ENCODE data around the gene GABBR2.
"Not testable (repeated sequence)": the region's sequence is repeated elsewhere in the genome, so short reads cannot be mapped to it uniquely, and the experiment has no call there.

GABBR2 gene

DNA sequence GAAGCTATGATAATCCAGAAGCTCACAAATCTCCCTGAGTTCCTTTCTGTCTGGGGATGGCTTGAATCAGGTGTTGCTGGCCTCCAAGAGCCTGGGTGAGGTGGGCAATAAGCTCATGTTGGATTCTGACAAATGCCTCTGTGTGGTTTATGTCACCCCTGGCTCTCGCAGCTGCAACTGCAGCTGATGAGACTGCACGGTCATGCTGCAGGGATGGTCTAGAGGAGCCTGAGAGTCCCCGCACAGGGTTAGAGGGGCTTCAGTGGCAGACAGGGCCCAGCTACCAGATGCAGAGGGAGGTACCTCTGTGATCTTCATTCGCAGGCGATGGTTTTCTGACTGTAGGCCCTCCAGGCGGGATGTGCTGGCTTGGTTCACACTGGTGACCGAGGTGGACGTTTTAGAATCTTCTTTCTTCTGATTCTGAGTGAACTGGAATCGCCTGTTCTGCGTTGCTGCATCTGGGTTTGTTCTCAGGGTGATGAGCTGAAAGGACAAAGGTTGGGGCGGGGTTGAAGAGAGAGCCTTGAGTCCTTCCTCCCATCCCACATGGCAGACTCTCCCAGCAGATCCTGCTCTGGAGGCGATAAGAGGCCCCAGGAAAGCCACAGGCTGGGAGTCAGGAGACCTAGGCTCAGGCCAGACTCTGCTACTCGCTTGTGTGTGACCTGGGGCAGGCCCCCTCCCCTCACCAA is 405.6 kb downstream of the GABBR2 start:
- DNase-seq (no peak), ATAC-seq (no peak)
- Mint-ChIP-seq H3K4me1 (no peaks in the 10 kb centered on the region), H3K9me3 (no peaks in the 10 kb centered on the region), H3K4me3 (no peak overlapping the region), H3K36me3 (ENCODE audit: low read depth) (no peaks in the 10 kb centered on the region), H3K27me3 (peaks cover 4% of the 10 kb centered on the region), H3K27ac (no peak overlapping the region)

DNA sequence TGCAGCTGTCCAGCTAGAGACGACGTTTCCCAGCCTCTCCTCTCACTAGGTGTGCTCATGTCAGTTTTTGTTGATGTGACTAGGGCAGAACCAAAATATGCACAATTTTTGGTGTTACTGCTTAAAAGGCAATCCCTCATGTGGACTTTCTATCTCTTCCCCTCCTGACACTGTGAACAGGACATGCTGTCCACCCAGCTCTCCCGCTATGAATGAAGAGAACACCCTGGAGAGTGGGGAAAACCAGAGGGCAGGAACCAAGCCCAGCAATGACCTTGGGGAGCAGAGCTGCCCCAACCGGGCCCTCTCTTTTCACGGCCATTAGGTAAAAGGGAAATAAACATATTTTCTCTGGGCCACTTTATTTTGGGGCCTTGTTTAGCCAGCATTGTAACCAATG is 406.6 kb downstream of the GABBR2 start:
- Mint-ChIP-seq H3K27ac (no peak overlapping the region), H3K4me3 (no peak overlapping the region), H3K27me3 (peaks cover 6% of the 10 kb centered on the region), H3K36me3 (ENCODE audit: low read depth) (no peaks in the 10 kb centered on the region), H3K9me3 (no peaks in the 10 kb centered on the region), H3K4me1 (no peaks in the 10 kb centered on the region)
- ATAC-seq (no peak), DNase-seq (no peak)

DNA sequence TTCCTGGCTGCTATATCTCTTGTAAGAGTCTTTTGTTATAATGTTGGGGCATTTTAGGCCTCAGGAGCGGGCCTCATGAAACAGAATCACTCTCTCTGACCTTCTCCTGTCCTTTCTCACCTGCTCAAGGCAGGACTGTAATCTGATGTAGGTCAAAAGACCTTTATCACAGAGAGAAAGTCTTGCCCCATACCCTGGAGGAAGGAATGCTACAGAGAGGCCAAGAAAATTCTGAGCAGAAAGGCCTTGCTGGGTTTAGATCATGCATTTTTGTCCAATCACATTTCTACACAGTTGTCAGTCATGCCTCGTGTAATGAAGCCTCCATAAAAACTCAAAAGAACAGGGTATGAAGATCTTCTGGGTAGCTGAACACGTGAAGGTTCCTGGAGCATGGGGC is 408.1 kb downstream of the GABBR2 start:
- Mint-ChIP-seq H3K4me1 (no peaks in the 10 kb centered on the region), H3K36me3 (ENCODE audit: low read depth) (no peaks in the 10 kb centered on the region), H3K27me3 (peaks cover 6% of the 10 kb centered on the region), H3K27ac (no peak overlapping the region), H3K4me3 (no peak overlapping the region), H3K9me3 (no peaks in the 10 kb centered on the region)
- no peak for DNase-seq
- no peak for ATAC-seq

- Mint-ChIP-seq H3K4me1 (no peaks in the 10 kb centered on the region), H3K27me3 (peaks cover 6% of the 10 kb centered on the region), H3K4me3 (no peak overlapping the region), H3K36me3 (ENCODE audit: low read depth) (no peaks in the 10 kb centered on the region), H3K9me3 (no peaks in the 10 kb centered on the region), H3K27ac (no peak overlapping the region)
- no peak for ATAC-seq
- no peak for DNase-seq
Observed at GRCh38 chr9:98298476-98298875, 410.3 kb downstream of the GABBR2 start.

DNA sequence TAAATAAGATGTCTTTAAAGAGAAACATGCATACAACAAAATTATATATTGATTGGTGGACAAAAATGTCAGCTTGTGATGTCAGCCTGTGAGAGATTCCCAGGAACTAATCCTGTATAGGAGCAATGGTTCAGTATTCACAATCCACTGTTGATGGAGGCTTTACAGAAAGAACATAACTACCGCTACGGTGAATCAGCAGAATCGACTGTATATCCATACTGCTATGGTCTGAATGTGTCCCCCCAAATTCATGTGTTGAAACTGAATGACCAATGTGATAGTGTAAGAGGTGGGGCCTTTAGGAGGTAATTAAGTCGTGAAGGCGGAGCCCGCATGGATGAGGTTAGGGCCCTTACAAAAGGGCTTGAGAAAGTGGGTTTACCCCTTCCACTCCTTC is 412.9 kb downstream of the GABBR2 start:
- Mint-ChIP-seq H3K9me3 (no peaks in the 10 kb centered on the region), H3K4me3 (no peak overlapping the region), H3K4me1 (no peaks in the 10 kb centered on the region), H3K27ac (no peak overlapping the region), H3K36me3 (ENCODE audit: low read depth) (no peaks in the 10 kb centered on the region), H3K27me3 (peaks cover 8% of the 10 kb centered on the region)
- DNase-seq = no peak
- no peak for ATAC-seq

DNA sequence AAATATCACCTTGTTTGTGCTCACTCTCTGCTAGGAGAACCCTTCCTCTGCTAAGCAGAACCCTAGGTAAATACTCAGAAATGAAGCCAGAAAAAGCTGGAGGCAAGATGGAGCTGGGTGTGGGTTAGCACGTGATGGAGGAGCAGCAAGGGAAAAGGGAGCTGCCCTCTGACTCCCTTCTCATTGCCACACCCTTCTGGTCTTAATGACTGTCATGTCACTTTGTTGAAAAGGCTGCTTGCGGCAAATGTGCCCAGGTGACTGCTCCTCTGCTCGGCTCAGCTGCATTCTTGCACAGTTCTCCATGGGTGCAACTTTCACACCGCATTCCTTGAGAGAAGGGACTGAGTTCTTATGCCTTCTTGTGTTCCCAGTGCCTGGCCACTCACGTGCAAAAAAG is 416.9 kb downstream of the GABBR2 start:
- Mint-ChIP-seq H3K4me1 (no peaks in the 10 kb centered on the region), H3K36me3 (ENCODE audit: low read depth) (no peaks in the 10 kb centered on the region), H3K9me3 (no peaks in the 10 kb centered on the region), H3K27ac (no peak overlapping the region), H3K4me3 (no peak overlapping the region), H3K27me3 (peaks cover 2% of the 10 kb centered on the region)
- ATAC-seq = no peak
- no peak for DNase-seq

- Mint-ChIP-seq H3K4me3 (no peak overlapping the region), H3K9me3 (no peaks in the 10 kb centered on the region), H3K4me1 (no peaks in the 10 kb centered on the region)
Observed at GRCh38 chr9:98290411-98290810, 418.3 kb downstream of the GABBR2 start.

DNA sequence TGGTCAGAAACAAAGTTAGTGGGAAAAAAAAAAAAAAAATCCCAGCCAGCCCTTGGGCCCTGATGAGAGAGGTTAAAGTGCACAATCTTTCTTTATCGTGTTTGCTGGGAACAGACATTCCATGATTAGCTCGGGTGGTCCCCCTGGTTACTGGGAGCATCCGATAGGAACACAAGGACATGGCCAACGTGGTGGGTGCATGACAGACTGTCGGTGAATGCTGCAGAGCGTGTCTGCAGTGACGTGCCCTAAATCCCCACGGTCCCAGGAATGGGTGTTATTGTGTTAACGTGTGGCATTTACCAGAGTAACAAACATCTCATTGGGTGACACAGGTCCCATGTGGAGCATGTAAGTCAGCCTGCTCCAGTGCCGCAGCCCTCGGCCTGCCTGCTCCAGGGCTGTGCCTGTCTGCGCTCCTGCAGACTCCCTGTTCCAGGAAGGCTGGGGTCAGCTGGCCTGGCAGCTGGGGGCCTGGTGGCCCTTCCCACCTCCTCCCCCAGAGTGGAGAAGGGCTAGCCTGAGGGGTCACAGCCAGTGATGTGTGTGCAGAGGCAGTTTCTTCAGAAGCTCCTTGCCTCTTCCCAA is 419.0 kb downstream of the GABBR2 start:
- H3K36me3 Mint-ChIP-seq (ENCODE audit: low read depth) = no peaks in the 10 kb centered on the region
- H3K4me3 Mint-ChIP-seq = no peak overlapping the region
- no peak for ATAC-seq
- H3K27me3 Mint-ChIP-seq = peaks cover 2% of the 10 kb centered on the region
- no peak overlapping the region for H3K27ac Mint-ChIP-seq
- no peaks in the 10 kb centered on the region for H3K4me1 Mint-ChIP-seq
- DNase-seq = no peak
- H3K9me3 Mint-ChIP-seq = no peaks in the 10 kb centered on the region

More at GRCh38 chr9:98290411-98290810, 418.3 kb downstream of the GABBR2 start:
- Mint-ChIP-seq H3K27ac (no peak overlapping the region), H3K27me3 (peaks cover 2% of the 10 kb centered on the region), H3K36me3 (ENCODE audit: low read depth) (no peaks in the 10 kb centered on the region)
- no peak for DNase-seq
- no peak for ATAC-seq

- H3K4me1 Mint-ChIP-seq = no peaks in the 10 kb centered on the region
- H3K9me3 Mint-ChIP-seq = no peaks in the 10 kb centered on the region
- no peak overlapping the region for H3K27ac Mint-ChIP-seq
- no peak overlapping the region for H3K4me3 Mint-ChIP-seq
- H3K36me3 Mint-ChIP-seq (ENCODE audit: low read depth) = no peaks in the 10 kb centered on the region
- H3K27me3 Mint-ChIP-seq = peaks cover 3% of the 10 kb centered on the region
- ATAC-seq = no peak
- DNase-seq = no peak
Observed at GRCh38 chr9:98288881-98289280, 419.9 kb downstream of the GABBR2 start.

GRCh38 chr9:98287384-98287783 is 421.4 kb downstream of the GABBR2 start:
- H3K4me3 Mint-ChIP-seq = no peak overlapping the region
- H3K27me3 Mint-ChIP-seq = peaks cover 6% of the 10 kb centered on the region
- H3K27ac Mint-ChIP-seq = no peak overlapping the region
- ATAC-seq = no peak
- no peaks in the 10 kb centered on the region for H3K4me1 Mint-ChIP-seq
- DNase-seq = no peak
- H3K36me3 Mint-ChIP-seq (ENCODE audit: low read depth) = no peaks in the 10 kb centered on the region
- H3K9me3 Mint-ChIP-seq = no peaks in the 10 kb centered on the region

DNA sequence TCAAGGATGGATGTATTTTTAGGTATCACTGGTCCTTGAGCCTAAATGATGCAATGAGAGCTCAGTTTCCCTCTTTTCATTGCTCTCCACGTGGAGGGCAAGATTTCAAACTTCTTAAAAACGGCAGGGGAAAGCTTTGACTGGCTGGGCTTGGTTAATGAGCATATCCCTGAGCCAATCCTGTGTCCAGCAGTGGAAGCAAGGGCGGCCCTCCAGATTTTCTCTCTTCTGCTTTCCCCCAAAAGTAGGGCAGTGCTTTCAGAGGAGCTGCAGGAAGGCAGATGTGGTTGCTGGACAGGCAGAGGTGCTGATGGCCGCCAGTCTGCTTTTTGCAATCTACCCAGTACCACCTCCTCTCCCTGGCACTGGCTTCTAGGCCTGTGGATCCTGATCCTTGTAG is 423.3 kb downstream of the GABBR2 start:
- Mint-ChIP-seq H3K4me3 (no peak overlapping the region), H3K4me1 (no peaks in the 10 kb centered on the region), H3K9me3 (no peaks in the 10 kb centered on the region), H3K27ac (no peak overlapping the region), H3K27me3 (peaks cover 5% of the 10 kb centered on the region), H3K36me3 (ENCODE audit: low read depth) (no peaks in the 10 kb centered on the region)
- ATAC-seq (no peak), DNase-seq (no peak)

GRCh38 chr9:98284754-98285153 is 424.0 kb downstream of the GABBR2 start:
- H3K36me3 Mint-ChIP-seq (ENCODE audit: low read depth) = no peaks in the 10 kb centered on the region
- no peak overlapping the region for H3K4me3 Mint-ChIP-seq
- ATAC-seq (no peak), DNase-seq (no peak)
- H3K4me1 Mint-ChIP-seq = no peaks in the 10 kb centered on the region
- H3K27me3 Mint-ChIP-seq = peaks cover 5% of the 10 kb centered on the region
- H3K9me3 Mint-ChIP-seq = no peaks in the 10 kb centered on the region
- H3K27ac Mint-ChIP-seq = no peak overlapping the region

DNA sequence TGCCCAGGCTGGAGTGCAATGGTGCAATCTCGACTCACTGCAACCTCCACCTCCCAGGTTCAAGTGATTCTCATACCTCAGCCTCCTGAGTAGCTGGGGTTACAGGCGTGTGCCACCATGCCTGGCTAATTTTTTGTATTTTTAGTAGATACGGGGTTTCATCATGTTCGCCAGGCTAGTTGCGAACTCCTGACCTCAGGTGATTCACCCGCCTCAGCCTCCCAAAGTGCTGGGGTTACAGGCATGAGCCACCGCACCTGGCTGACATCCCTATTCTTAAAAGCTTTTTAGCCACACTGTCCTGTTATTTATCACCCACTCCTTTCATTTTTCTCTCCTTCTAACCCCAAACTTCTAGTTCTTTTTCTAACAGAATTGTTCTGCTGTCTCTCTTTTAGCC is 425.6 kb downstream of the GABBR2 start:
- H3K27me3 Mint-ChIP-seq; ATAC-seq; H3K36me3 Mint-ChIP-seq (ENCODE audit: low read depth); H3K27ac Mint-ChIP-seq; H3K9me3 Mint-ChIP-seq; H3K4me3 Mint-ChIP-seq; H3K4me1 Mint-ChIP-seq; DNase-seq: not testable (repeated sequence)

- Mint-ChIP-seq H3K27ac (no peak overlapping the region), H3K9me3 (no peaks in the 10 kb centered on the region), H3K27me3 (peaks cover 17% of the 10 kb centered on the region), H3K4me3 (no peak overlapping the region), H3K36me3 (ENCODE audit: low read depth) (no peaks in the 10 kb centered on the region), H3K4me1 (no peaks in the 10 kb centered on the region)
- DNase-seq = no peak
- no peak for ATAC-seq
Observed at GRCh38 chr9:98281281-98281680, 427.5 kb downstream of the GABBR2 start.

DNA sequence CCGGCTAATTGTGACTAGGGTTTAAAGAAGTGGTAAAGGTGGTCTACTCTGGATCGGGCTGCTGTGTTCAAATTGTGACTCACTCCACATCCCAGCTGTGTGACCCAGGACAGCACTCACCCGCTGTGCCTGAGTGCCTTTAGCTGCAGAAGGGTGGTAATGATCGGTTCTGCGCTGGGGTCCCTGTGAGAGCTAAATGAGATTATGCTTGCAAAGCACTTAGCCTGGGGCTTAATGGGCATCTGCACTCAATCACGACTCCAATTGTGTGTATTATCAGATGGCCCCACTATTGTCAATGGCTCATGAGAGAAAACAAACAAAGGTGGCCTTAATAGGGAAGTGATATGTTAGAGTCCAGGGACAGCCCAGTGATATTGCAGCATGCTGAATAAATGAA is 428.2 kb downstream of the GABBR2 start:
- no peaks in the 10 kb centered on the region for H3K36me3 Mint-ChIP-seq (ENCODE audit: low read depth)
- no peaks in the 10 kb centered on the region for H3K9me3 Mint-ChIP-seq
- ATAC-seq = no peak
- no peaks in the 10 kb centered on the region for H3K4me1 Mint-ChIP-seq
- H3K4me3 Mint-ChIP-seq = no peak overlapping the region
- no peak for DNase-seq
- H3K27ac Mint-ChIP-seq = no peak overlapping the region
- peaks cover 17% of the 10 kb centered on the region for H3K27me3 Mint-ChIP-seq

GRCh38 chr9:98280162-98280561 is 428.6 kb downstream of the GABBR2 start:
- no peaks in the 10 kb centered on the region for H3K36me3 Mint-ChIP-seq (ENCODE audit: low read depth)
- no peak overlapping the region for H3K27ac Mint-ChIP-seq
- H3K9me3 Mint-ChIP-seq = no peaks in the 10 kb centered on the region
- peaks cover 17% of the 10 kb centered on the region for H3K27me3 Mint-ChIP-seq
- no peak for ATAC-seq
- DNase-seq = no peak
- H3K4me1 Mint-ChIP-seq = no peaks in the 10 kb centered on the region
- no peak overlapping the region for H3K4me3 Mint-ChIP-seq

Data from activated naive CD8-positive, alpha-beta T cell treated with anti-CD3 and anti-CD28 coated beads, Interleukin-2, amount 50 U/mL, for 24 hours (primary cell).